Measurements from ENCODE around the gene CEP164. TPM values are rescaled to one million over a fixed set of nuclear protein-coding genes. Genes with fewer than 3 reads are reported as not detected.

CEP164 gene
- total and polyA plus RNA-seq, 2 experiments from 2014 or later: 13.9 to 23.8 TPM

DNA sequence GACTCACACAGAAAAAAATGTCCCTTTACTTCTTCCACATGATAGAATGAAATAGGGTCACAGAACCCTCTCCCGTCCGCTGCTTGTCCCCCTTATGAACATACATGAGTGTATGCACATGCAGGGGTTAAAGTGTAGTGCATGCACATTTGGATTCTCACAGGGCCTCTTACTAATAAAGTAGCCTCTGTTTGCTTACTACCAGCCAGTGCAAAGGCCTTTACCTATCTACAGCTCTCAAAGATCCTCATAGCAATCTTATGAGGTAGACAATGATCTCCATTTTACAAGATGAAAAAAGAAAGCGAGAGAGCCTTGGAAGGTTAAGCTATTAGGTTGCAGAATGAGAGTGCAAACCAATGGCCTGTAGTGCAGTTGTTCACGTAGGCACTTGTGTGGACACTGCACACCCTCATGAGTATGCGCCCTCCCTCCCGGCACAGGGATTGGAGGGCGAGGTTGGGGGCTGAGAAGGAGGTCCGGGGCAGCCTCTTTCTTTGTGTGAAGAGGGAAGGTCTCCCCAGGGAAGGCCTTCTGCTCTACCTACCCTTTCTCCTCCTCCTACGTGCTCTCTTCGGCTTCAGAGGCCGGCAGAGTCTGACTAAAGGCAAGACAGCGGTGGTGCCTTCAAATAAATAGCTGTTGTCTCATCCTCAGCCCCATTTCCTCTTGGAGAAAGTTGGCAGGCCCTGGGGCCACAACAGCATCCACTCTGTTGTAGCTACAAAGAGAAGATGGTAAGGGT is 91.3 kb downstream of the CEP164 start:
- no peaks in the 10 kb centered on the region for H3K27me3 ChIP-seq (ENCODE audit: insufficient read depth)
- H2AFZ ChIP-seq: no peak overlapping the region
- H3K79me2 ChIP-seq (replicated peaks; ENCODE audit: insufficient read depth): no peaks in the 10 kb centered on the region
- peaks cover 9% of the 10 kb centered on the region for H3K27me3 Mint-ChIP-seq (ENCODE audit: insufficient read depth, low read depth, poor library complexity)
- TF ChIP-seq, protein P1, sequence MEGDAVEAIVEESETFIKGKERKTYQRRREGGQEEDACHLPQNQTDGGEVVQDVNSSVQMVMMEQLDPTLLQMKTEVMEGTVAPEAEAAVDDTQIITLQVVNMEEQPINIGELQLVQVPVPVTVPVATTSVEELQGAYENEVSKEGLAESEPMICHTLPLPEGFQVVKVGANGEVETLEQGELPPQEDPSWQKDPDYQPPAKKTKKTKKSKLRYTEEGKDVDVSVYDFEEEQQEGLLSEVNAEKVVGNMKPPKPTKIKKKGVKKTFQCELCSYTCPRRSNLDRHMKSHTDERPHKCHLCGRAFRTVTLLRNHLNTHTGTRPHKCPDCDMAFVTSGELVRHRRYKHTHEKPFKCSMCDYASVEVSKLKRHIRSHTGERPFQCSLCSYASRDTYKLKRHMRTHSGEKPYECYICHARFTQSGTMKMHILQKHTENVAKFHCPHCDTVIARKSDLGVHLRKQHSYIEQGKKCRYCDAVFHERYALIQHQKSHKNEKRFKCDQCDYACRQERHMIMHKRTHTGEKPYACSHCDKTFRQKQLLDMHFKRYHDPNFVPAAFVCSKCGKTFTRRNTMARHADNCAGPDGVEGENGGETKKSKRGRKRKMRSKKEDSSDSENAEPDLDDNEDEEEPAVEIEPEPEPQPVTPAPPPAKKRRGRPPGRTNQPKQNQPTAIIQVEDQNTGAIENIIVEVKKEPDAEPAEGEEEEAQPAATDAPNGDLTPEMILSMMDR (conservative IDR thresholded peaks at IDR 0.05; ENCODE audit: low read depth in 2 of 2): no peak
- TF ChIP-seq JUNB (IDR thresholded peaks at IDR 0.05; ENCODE audit: unreplicated experiment): no peak
- TF ChIP-seq, protein P2, sequence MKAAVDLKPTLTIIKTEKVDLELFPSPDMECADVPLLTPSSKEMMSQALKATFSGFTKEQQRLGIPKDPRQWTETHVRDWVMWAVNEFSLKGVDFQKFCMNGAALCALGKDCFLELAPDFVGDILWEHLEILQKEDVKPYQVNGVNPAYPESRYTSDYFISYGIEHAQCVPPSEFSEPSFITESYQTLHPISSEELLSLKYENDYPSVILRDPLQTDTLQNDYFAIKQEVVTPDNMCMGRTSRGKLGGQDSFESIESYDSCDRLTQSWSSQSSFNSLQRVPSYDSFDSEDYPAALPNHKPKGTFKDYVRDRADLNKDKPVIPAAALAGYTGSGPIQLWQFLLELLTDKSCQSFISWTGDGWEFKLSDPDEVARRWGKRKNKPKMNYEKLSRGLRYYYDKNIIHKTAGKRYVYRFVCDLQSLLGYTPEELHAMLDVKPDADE (IDR thresholded peaks at IDR 0.05): no peak
- no peak for TF ChIP-seq EZH2phosphoT487 (IDR thresholded peaks at IDR 0.05; ENCODE audit: unreplicated experiment)
- TF ChIP-seq, protein P3, sequence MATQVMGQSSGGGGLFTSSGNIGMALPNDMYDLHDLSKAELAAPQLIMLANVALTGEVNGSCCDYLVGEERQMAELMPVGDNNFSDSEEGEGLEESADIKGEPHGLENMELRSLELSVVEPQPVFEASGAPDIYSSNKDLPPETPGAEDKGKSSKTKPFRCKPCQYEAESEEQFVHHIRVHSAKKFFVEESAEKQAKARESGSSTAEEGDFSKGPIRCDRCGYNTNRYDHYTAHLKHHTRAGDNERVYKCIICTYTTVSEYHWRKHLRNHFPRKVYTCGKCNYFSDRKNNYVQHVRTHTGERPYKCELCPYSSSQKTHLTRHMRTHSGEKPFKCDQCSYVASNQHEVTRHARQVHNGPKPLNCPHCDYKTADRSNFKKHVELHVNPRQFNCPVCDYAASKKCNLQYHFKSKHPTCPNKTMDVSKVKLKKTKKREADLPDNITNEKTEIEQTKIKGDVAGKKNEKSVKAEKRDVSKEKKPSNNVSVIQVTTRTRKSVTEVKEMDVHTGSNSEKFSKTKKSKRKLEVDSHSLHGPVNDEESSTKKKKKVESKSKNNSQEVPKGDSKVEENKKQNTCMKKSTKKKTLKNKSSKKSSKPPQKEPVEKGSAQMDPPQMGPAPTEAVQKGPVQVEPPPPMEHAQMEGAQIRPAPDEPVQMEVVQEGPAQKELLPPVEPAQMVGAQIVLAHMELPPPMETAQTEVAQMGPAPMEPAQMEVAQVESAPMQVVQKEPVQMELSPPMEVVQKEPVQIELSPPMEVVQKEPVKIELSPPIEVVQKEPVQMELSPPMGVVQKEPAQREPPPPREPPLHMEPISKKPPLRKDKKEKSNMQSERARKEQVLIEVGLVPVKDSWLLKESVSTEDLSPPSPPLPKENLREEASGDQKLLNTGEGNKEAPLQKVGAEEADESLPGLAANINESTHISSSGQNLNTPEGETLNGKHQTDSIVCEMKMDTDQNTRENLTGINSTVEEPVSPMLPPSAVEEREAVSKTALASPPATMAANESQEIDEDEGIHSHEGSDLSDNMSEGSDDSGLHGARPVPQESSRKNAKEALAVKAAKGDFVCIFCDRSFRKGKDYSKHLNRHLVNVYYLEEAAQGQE (IDR thresholded peaks at IDR 0.05; ENCODE audit: unreplicated experiment): no peak
- no peak for TF ChIP-seq ZNF114 (CRISPR knock-in tag; IDR thresholded peaks at IDR 0.05)
- no peak for TF ChIP-seq POLR2AphosphoS5 (IDR thresholded peaks at IDR 0.05; ENCODE audit: low read depth)
- TF ChIP-seq EZH2 (IDR thresholded peaks at IDR 0.05; ENCODE audit: low read depth, unreplicated experiment): no peak
- no peak for TF ChIP-seq STAT1 (IDR thresholded peaks at IDR 0.05; ENCODE audit: unreplicated experiment)
- TF ChIP-seq, protein P4, sequence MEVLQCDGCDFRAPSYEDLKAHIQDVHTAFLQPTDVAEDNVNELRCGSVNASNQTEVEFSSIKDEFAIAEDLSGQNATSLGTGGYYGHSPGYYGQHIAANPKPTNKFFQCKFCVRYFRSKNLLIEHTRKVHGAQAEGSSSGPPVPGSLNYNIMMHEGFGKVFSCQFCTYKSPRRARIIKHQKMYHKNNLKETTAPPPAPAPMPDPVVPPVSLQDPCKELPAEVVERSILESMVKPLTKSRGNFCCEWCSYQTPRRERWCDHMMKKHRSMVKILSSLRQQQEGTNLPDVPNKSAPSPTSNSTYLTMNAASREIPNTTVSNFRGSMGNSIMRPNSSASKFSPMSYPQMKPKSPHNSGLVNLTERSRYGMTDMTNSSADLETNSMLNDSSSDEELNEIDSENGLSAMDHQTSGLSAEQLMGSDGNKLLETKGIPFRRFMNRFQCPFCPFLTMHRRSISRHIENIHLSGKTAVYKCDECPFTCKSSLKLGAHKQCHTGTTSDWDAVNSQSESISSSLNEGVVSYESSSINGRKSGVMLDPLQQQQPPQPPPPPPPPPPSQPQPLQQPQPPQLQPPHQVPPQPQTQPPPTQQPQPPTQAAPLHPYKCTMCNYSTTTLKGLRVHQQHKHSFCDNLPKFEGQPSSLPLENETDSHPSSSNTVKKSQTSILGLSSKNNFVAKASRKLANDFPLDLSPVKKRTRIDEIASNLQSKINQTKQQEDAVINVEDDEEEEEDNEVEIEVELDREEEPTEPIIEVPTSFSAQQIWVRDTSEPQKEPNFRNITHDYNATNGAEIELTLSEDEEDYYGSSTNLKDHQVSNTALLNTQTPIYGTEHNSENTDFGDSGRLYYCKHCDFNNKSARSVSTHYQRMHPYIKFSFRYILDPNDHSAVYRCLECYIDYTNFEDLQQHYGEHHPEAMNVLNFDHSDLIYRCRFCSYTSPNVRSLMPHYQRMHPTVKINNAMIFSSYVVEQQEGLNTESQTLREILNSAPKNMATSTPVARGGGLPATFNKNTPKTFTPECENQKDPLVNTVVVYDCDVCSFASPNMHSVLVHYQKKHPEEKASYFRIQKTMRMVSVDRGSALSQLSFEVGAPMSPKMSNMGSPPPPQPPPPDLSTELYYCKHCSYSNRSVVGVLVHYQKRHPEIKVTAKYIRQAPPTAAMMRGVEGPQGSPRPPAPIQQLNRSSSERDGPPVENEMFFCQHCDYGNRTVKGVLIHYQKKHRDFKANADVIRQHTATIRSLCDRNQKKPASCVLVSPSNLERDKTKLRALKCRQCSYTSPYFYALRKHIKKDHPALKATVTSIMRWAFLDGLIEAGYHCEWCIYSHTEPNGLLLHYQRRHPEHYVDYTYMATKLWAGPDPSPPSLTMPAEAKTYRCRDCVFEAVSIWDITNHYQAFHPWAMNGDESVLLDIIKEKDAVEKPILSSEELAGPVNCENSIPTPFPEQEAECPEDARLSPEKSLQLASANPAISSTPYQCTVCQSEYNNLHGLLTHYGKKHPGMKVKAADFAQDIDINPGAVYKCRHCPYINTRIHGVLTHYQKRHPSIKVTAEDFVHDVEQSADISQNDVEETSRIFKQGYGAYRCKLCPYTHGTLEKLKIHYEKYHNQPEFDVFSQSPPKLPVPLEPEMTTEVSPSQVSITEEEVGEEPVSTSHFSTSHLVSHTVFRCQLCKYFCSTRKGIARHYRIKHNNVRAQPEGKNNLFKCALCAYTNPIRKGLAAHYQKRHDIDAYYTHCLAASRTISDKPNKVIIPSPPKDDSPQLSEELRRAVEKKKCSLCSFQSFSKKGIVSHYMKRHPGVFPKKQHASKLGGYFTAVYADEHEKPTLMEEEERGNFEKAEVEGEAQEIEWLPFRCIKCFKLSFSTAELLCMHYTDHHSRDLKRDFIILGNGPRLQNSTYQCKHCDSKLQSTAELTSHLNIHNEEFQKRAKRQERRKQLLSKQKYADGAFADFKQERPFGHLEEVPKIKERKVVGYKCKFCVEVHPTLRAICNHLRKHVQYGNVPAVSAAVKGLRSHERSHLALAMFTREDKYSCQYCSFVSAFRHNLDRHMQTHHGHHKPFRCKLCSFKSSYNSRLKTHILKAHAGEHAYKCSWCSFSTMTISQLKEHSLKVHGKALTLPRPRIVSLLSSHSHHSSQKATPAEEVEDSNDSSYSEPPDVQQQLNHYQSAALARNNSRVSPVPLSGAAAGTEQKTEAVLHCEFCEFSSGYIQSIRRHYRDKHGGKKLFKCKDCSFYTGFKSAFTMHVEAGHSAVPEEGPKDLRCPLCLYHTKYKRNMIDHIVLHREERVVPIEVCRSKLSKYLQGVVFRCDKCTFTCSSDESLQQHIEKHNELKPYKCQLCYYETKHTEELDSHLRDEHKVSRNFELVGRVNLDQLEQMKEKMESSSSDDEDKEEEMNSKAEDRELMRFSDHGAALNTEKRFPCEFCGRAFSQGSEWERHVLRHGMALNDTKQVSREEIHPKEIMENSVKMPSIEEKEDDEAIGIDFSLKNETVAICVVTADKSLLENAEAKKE (CRISPR knock-in tag; IDR thresholded peaks at IDR 0.05): no peak
- no peak for TF ChIP-seq ZNF331 (CRISPR knock-in tag; IDR thresholded peaks at IDR 0.05; ENCODE audit: low read depth)
- TF ChIP-seq NANOG (IDR thresholded peaks at IDR 0.05; ENCODE audit: borderline replicate concordance): no peak
- no peak for TF ChIP-seq CREB1 (CRISPR knock-in tag; IDR thresholded peaks at IDR 0.05; ENCODE audit: low read depth)
- DNase-seq (ENCODE audit: low spot score): no peak
- H3K27ac ChIP-seq (ENCODE audit: low read depth): no peak overlapping the region
- no peak for ATAC-seq
- H3K9me2 ChIP-seq (ENCODE audit: insufficient read depth): no peaks in the 10 kb centered on the region
- H3K4me2 ChIP-seq: no peak overlapping the region
- no peaks in the 10 kb centered on the region for H3K4me1 ChIP-seq (ENCODE audit: insufficient read depth)
- no peaks in the 10 kb centered on the region for H3K4me1 Mint-ChIP-seq
- no peak overlapping the region for H3K27ac Mint-ChIP-seq
- no peaks in the 10 kb centered on the region for H3K36me3 ChIP-seq (ENCODE audit: insufficient read depth)
- no peaks in the 10 kb centered on the region for H3K36me3 Mint-ChIP-seq (ENCODE audit: low read depth)
- H3K4me3 Mint-ChIP-seq: no peak overlapping the region
- no peaks in the 10 kb centered on the region for H4K20me1 ChIP-seq (replicated peaks; ENCODE audit: insufficient read depth)
- H3F3A ChIP-seq (replicated peaks; ENCODE audit: low read depth): no peaks in the 10 kb centered on the region
- H3K4me3 ChIP-seq: no peak overlapping the region
- no peaks in the 10 kb centered on the region for H3K9me3 Mint-ChIP-seq
